H1 (cell line): ENCODE measurements around the gene CELF1. TPM values are rescaled to one million over a fixed set of nuclear protein-coding genes. Genes with fewer than 3 reads are reported as not detected.

ENCODE experiments used
- CTCF ChIA-PET: fragments of 300-600 bp; sonication (Branson Sonifier 250); formaldehyde crosslinking; loops from one replicate; lab custom pipeline; 2021; ENCODE audit not compliant: partially characterized antibody; lab: Charles Lee
- POLR2A ChIA-PET: fragments of 300-600 bp; sonication (Branson Sonifier 250); formaldehyde crosslinking; loops from one replicate; lab custom pipeline; 2021; ENCODE audit warnings: inconsistent platforms; ENCODE audit not compliant: partially characterized antibody; lab: Charles Lee
- DNase-seq, 2 experiments: peaks; one replicate each; pipeline versions ENCODE4 v3.0.0 to v3.0.0-alpha.2; 2010 to 2022; ENCODE audit warnings: low spot score in 2 of 2, low read depth in 1 of 2, mixed read lengths in 1 of 2
- FAIRE-seq: peaks from 2 replicates; lab custom pipeline; 2011; peaks lifted over from hg19 to GRCh38; lab: Jason Lieb, UNC
- H2AFZ ChIP-seq: 2 replicates; pipeline ENCODE4 v1.8.1; 2012; ENCODE audit warnings: low read length, inconsistent platforms
- H2AK5ac ChIP-seq: 2 replicates; pipeline ENCODE4 v1.6.1; 2013; ENCODE audit warnings: low read depth, low read length
- H2BK120ac ChIP-seq: replicated peaks from 2 replicates; pipeline ENCODE3; 2013; ENCODE audit warnings: low read depth, low read length, inconsistent platforms
- H2BK12ac ChIP-seq: 2 replicates; pipeline ENCODE4 v1.6.1; 2013; ENCODE audit warnings: low read depth, low read length
- H2BK15ac ChIP-seq: 2 replicates; pipeline ENCODE4 v1.6.1; 2013; ENCODE audit warnings: low read length
- H2BK20ac ChIP-seq: 2 replicates; pipeline ENCODE4 v1.6.1; 2013; ENCODE audit warnings: low read length
- H2BK5ac ChIP-seq: 2 replicates; pipeline ENCODE4 v1.6.1; 2013; ENCODE audit warnings: low read depth, low read length
- H3K14ac ChIP-seq: 2 replicates; pipeline ENCODE4 v1.6.1; 2013; ENCODE audit warnings: inconsistent platforms; ENCODE audit not compliant: insufficient read length
- H3K18ac ChIP-seq: 2 replicates; pipeline ENCODE4 v1.6.1; 2013; ENCODE audit warnings: low read length; ENCODE audit errors: extremely low read depth
- H3K23ac ChIP-seq: 2 replicates; pipeline ENCODE4 v1.6.1; 2013; ENCODE audit warnings: inconsistent platforms; ENCODE audit not compliant: insufficient read length
- H3K23me2 ChIP-seq: 2 replicates; pipeline ENCODE4 v1.6.1; 2013; ENCODE audit warnings: low read depth, low read length
- H3K27ac ChIP-seq: 2 replicates; pipeline ENCODE4 v1.6.1; 2011; ENCODE audit warnings: low read depth, low read length, inconsistent platforms
- H3K27me3 ChIP-seq, 4 experiments: replicated peaks in 1 of 4; 1 replicate in 1 of 4; 2 replicates in 3 of 4; pipeline versions ENCODE4 v1.6.1 to v1.8.1; 2011 to 2013; ENCODE audit warnings: low read length in 3 of 4, mild to moderate bottlenecking in 3 of 4, inconsistent platforms in 2 of 4, mixed read lengths in 2 of 4, moderate library complexity in 1 of 4; ENCODE audit not compliant: control insufficient read depth in 3 of 4, insufficient read depth in 3 of 4; ENCODE audit errors: extremely low read depth in 1 of 4
- H3K36me3 ChIP-seq, 4 experiments: 2 replicates each; pipeline versions ENCODE4 v1.6.1 to v1.8.1; 2011 to 2013; ENCODE audit warnings: mild to moderate bottlenecking in 4 of 4, low read length in 3 of 4, moderate library complexity in 2 of 4, control low read depth in 1 of 4, inconsistent platforms in 1 of 4; ENCODE audit not compliant: insufficient read depth in 4 of 4, control insufficient read depth in 2 of 4
- H3K4ac ChIP-seq: replicated peaks from 2 replicates; pipeline ENCODE3; 2013; ENCODE audit warnings: low read length, low read depth, mixed read lengths, inconsistent platforms; ENCODE audit not compliant: insufficient read length
- H3K4me1 ChIP-seq, 4 experiments: replicated peaks in 1 of 4; 1 replicate in 1 of 4; 2 replicates in 3 of 4; pipeline versions ENCODE4 v1.6.1 to v1.8.1; 2011 to 2013; ENCODE audit warnings: low read length in 3 of 4, inconsistent platforms in 2 of 4, mixed read lengths in 1 of 4; ENCODE audit not compliant: insufficient read depth in 4 of 4, control insufficient read depth in 3 of 4
- H3K4me2 ChIP-seq, 2 experiments: 2 replicates each; pipeline versions ENCODE4 v1.6.1 to v1.8.1; 2011 to 2013; ENCODE audit warnings: low read depth in 2 of 2, low read length in 2 of 2, control low read depth in 1 of 2, inconsistent platforms in 1 of 2, mild to moderate bottlenecking in 1 of 2; ENCODE audit not compliant: insufficient read depth in 1 of 2
- H3K4me3 ChIP-seq, 4 experiments: fragments of 200-600, 300-600 bp in 1 of 4; sonication (generic), shearing (Covaris generic), sonication (Bioruptor Twin) in 1 of 4; 2 replicates each; pipeline versions ENCODE4 v1.5.1 to v1.8.1; 2011 to 2016; ENCODE audit warnings: low read length in 4 of 4, low read depth in 3 of 4, control low read depth in 2 of 4, inconsistent platforms in 2 of 4, mild to moderate bottlenecking in 2 of 4, mixed read lengths in 1 of 4, moderate library complexity in 1 of 4; ENCODE audit not compliant: insufficient read depth in 2 of 4; ENCODE audit errors: extremely low read depth in 1 of 4
- H3K56ac ChIP-seq: replicated peaks from 2 replicates; pipeline ENCODE3; 2013; ENCODE audit warnings: low read depth, mild to moderate bottlenecking, mixed read lengths, low read length, inconsistent platforms; ENCODE audit not compliant: insufficient read length
- H3K79me1 ChIP-seq: 2 replicates; pipeline ENCODE4 v1.6.1; 2013; ENCODE audit warnings: low read depth, low read length, control low read depth
- H3K79me2 ChIP-seq, 2 experiments: 2 replicates each; pipeline versions ENCODE4 v1.6.1 to v1.8.1; 2012 to 2013; ENCODE audit warnings: low read length in 2 of 2, mild to moderate bottlenecking in 2 of 2, inconsistent platforms in 1 of 2; ENCODE audit not compliant: insufficient read depth in 2 of 2, control insufficient read depth in 1 of 2
- H3K9ac ChIP-seq, 4 experiments: replicated peaks in 1 of 4; 1 replicate in 1 of 4; 2 replicates in 3 of 4; pipeline versions ENCODE4 v1.6.1 to v1.8.1; 2011 to 2013; ENCODE audit warnings: low read depth in 3 of 4, low read length in 3 of 4, control low read depth in 2 of 4, mild to moderate bottlenecking in 2 of 4, moderate library complexity in 2 of 4, inconsistent platforms in 1 of 4; ENCODE audit errors: extremely low read depth in 1 of 4
- H3K9me3 ChIP-seq, 2 experiments: 2 replicates each; pipeline versions ENCODE4 v1.6.1 to v1.8.1; 2012 to 2013; ENCODE audit warnings: mild to moderate bottlenecking in 2 of 2, moderate library complexity in 2 of 2, control low read depth in 1 of 2, inconsistent platforms in 1 of 2, low read depth in 1 of 2, low read length in 1 of 2, mixed read lengths in 1 of 2; ENCODE audit not compliant: insufficient read depth in 2 of 2
- H4K20me1 ChIP-seq, 2 experiments: replicated peaks in 1 of 2; 2 replicates each; pipeline versions ENCODE3 to v1.8.1; 2011 to 2013; ENCODE audit warnings: inconsistent platforms in 2 of 2, low read length in 2 of 2, mild to moderate bottlenecking in 1 of 2; ENCODE audit not compliant: insufficient read depth in 2 of 2, control insufficient read depth in 1 of 2
- H4K5ac ChIP-seq: 2 replicates; pipeline ENCODE4 v1.6.1; 2013; ENCODE audit warnings: low read length, low read depth, mixed read lengths, inconsistent platforms; ENCODE audit not compliant: insufficient read length
- H4K8ac ChIP-seq: 2 replicates; pipeline ENCODE4 v1.8.0; 2013; ENCODE audit warnings: mild to moderate bottlenecking, moderate library complexity, low read length, inconsistent platforms; ENCODE audit not compliant: insufficient read depth; ENCODE audit errors: extremely low read depth
- H4K91ac ChIP-seq: replicated peaks from 2 replicates; pipeline ENCODE3; 2013; ENCODE audit warnings: low read length, mixed read lengths, inconsistent platforms; ENCODE audit not compliant: insufficient read length
- BCL11A ChIP-seq, 2 experiments: IDR thresholded peaks; one replicate each; pipeline ENCODE4 v1.6.1; 2011; ENCODE audit warnings: low read depth in 2 of 2, low read length in 2 of 2, mild to moderate bottlenecking in 2 of 2
- CEBPB ChIP-seq: IDR thresholded peaks from 2 replicates; pipeline ENCODE4 v1.6.1; 2012; ENCODE audit warnings: low read depth, low read length
- CHD1 ChIP-seq: IDR thresholded peaks from 2 replicates; pipeline ENCODE4 v1.6.1; 2012; ENCODE audit warnings: low read depth, low read length, improper control_type of control experiment
- EZH2 ChIP-seq: fragments of 200-600 bp; sonication (generic); IDR thresholded peaks from 2 replicates; pipeline ENCODE4 v1.7.1; 2012; ENCODE audit warnings: low read depth, mild to moderate bottlenecking, moderate library complexity, low read length, inconsistent platforms; ENCODE audit not compliant: severe bottlenecking
- NANOG ChIP-seq: IDR thresholded peaks from 2 replicates; pipeline ENCODE4 v1.6.1; 2011; ENCODE audit warnings: low read length, low read depth, mild to moderate bottlenecking, inconsistent platforms; ENCODE audit not compliant: insufficient read depth, poor library complexity, severe bottlenecking
- POLR2A ChIP-seq, 2 experiments: IDR thresholded peaks; 1 replicate in 1 of 2; 2 replicates in 1 of 2; pipeline ENCODE4 v1.6.1; 2011; ENCODE audit warnings: low read depth in 2 of 2, low read length in 2 of 2, mild to moderate bottlenecking in 2 of 2; ENCODE audit errors: control extremely low read depth in 1 of 2
- SIN3A ChIP-seq, 2 experiments: IDR thresholded peaks in 1 of 2; conservative IDR thresholded peaks in 1 of 2; 2 replicates each; pipeline ENCODE4 v1.6.1; 2011 to 2012; ENCODE audit warnings: low read length in 2 of 2, improper control_type of control experiment in 1 of 2, low read depth in 1 of 2, mild to moderate bottlenecking in 1 of 2
- SP1 ChIP-seq: IDR thresholded peaks from 2 replicates; pipeline ENCODE4 v1.6.1; 2011; ENCODE audit warnings: low read depth, low read length
- SP2 ChIP-seq: IDR thresholded peaks from 2 replicates; pipeline ENCODE4 v1.6.1; 2012; ENCODE audit warnings: mild to moderate bottlenecking, low read length, inconsistent platforms
- SP4 ChIP-seq: IDR thresholded peaks from 2 replicates; pipeline ENCODE4 v1.6.1; 2012; ENCODE audit warnings: low read length, inconsistent platforms
- YY1 ChIP-seq: IDR thresholded peaks from 2 replicates; pipeline ENCODE4 v1.6.1; 2011; ENCODE audit warnings: low read depth, mild to moderate bottlenecking, low read length
- WGBS, 2 experiments: shearing (Covaris generic) in 1 of 2; methylation state at CpG; one replicate each; pipeline versions ENCODE4 v1.1.6 to v1.1.7; 2013 to 2015; ENCODE audit warnings: low lambda C conversion rate in 2 of 2, mixed read lengths in 2 of 2, inconsistent platforms in 1 of 2, low coverage in 1 of 2, missing lambda C conversion rate in 1 of 2; ENCODE audit not compliant: insufficient replicate concordance in 2 of 2, insufficient coverage in 1 of 2, insufficient read length in 1 of 2; ENCODE audit errors: extremely low coverage in 1 of 2, missing lambda C conversion rate in 1 of 2; 5-methylcytosine and 5-hydroxymethylcytosine counted together
- polyA plus RNA-seq, 7 experiments: library from polyadenylated mRNA; depleted of rRNA in 3 of 7; stranded (reverse) in 5 of 7; unstranded in 2 of 7; fragments of >200 nt in 5 of 7; fragments of 200-250 nt in 2 of 7; gene quantifications; 1 replicate in 5 of 7; 2 replicates in 1 of 7; 4 replicates in 1 of 7; pipeline versions ENCODE4 v1.2.1 to v1.2.3, GENCODE V29; 2011 to 2013; ENCODE audit warnings: missing spikeins in 2 of 7, mixed read lengths in 2 of 7
- total RNA-seq: library from RNA; stranded (reverse); fragmentation: NEBNext Ultra II Directional; extraction: Animal tissue kit (Norgen Biotek cat#: 25700); gene quantifications from 2 replicates; pipeline ENCODE4 v1.2.1, GENCODE V29; 2021
- TF ChIP-seq, protein P1 (sequence below): IDR thresholded peaks from 2 replicates; pipeline ENCODE4 v1.6.1; 2011; ENCODE audit warnings: low read length, improper control_type of control experiment

Gene CELF1
- total and polyA plus RNA-seq, 2 of the 8 experiments (the other 6 are each of a cell fraction or from before 2014, with no cell fraction given), result 131 to 197 TPM

- H2BK5ac ChIP-seq, result no peak overlapping the region
- H3K79me1 ChIP-seq, result no peaks in the 10 kb centered on the region; the same call in 1 of the 2 replicates
- ChIA-PET POLR2A (interaction anchor here (0.9 to 1.3 kb wide), 2 partner anchors 9 kb away, joined by 3 to 6 read pairs; no protein-coding TSS in a partner anchor), CTCF (interaction anchor here (0.8 to 0.9 kb wide), 3 partner anchors 12 to 139 kb away, joined by 3 read pairs; no protein-coding TSS in a partner anchor)
- H3K14ac ChIP-seq, result no peak overlapping the region
- H3K56ac ChIP-seq, result no peak overlapping the region
- H3K18ac ChIP-seq, result no peak overlapping the region
- no peak for FAIRE-seq
- no peak overlapping the region for H2AFZ ChIP-seq
- H3K4me1 ChIP-seq, result no peaks in the 10 kb centered on the region
- H2BK20ac ChIP-seq, result no peak overlapping the region
- no peaks in the 10 kb centered on the region for H3K79me2 ChIP-seq
- H2AK5ac ChIP-seq, result no peak overlapping the region
- peaks cover 4 to 6% of the 10 kb centered on the region in 2 experiments for H4K20me1 ChIP-seq
- no peaks in the 10 kb centered on the region for H3K9me3 ChIP-seq
- no peaks in the 10 kb centered on the region for H3K23me2 ChIP-seq
- 90% methylated on average over 5 of the region's 5 CpGs; no CpG with 5 or more reads in 1 of the 2 experiments for WGBS, 2 experiments
- no peak overlapping the region for H4K8ac ChIP-seq
- no peaks in the 10 kb centered on the region for H3K27me3 ChIP-seq
- no peak overlapping the region for H3K27ac ChIP-seq
- H3K4me3 ChIP-seq, result no peak overlapping the region
- no peak overlapping the region for H2BK12ac ChIP-seq
- peaks cover 44 to 96% (median 85%) of the 10 kb centered on the region in 4 experiments for H3K36me3 ChIP-seq
- no peak overlapping the region for H3K4ac ChIP-seq
- H4K5ac ChIP-seq, result no peak overlapping the region
- no peak overlapping the region for H3K23ac ChIP-seq
- no peak for DNase-seq
- no peak overlapping the region for H4K91ac ChIP-seq
- no peak overlapping the region for H3K4me2 ChIP-seq
- H2BK120ac ChIP-seq, result no peak overlapping the region
- H2BK15ac ChIP-seq, result no peak overlapping the region
- H3K9ac ChIP-seq, result no peak overlapping the region
- no peak for TF ChIP-seq CEBPB
- TF ChIP-seq SP4, result no peak
- TF ChIP-seq SIN3A (conservative IDR thresholded peaks at IDR 0.05 in 1 of 2, IDR thresholded peaks at IDR 0.05 in 1 of 2; ENCODE audit: low read depth in 1 of 2, low read length in 2 of 2), result no peak
- TF ChIP-seq SP1, result no peak
- no peak for TF ChIP-seq CHD1
- no peak for TF ChIP-seq SP2
- no peak for TF ChIP-seq BCL11A (IDR thresholded peaks at IDR 0.05; ENCODE audit: low read depth in 2 of 2, low read length in 2 of 2)
- TF ChIP-seq, protein P1, sequence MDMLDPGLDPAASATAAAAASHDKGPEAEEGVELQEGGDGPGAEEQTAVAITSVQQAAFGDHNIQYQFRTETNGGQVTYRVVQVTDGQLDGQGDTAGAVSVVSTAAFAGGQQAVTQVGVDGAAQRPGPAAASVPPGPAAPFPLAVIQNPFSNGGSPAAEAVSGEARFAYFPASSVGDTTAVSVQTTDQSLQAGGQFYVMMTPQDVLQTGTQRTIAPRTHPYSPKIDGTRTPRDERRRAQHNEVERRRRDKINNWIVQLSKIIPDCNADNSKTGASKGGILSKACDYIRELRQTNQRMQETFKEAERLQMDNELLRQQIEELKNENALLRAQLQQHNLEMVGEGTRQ, result no peak
- TF ChIP-seq EZH2, result no peak
- no peak for TF ChIP-seq POLR2A (IDR thresholded peaks at IDR 0.05; ENCODE audit: control extremely low read depth in 1 of 2, low read depth in 2 of 2, low read length in 2 of 2)
- no peak for TF ChIP-seq NANOG
- no peak for TF ChIP-seq YY1
These were observed 74.1 kb downstream of the CELF1 start for GRCh38 chr11:47478651-47479329.
